HuH-7 (cell line): Measurements from ENCODE around the gene ATAD2B.

Experiments
- DNase-seq: peaks from one replicate; pipeline ENCODE4 v3.0.0; 2011; ENCODE audit warnings: low spot score

Gene ATAD2B

GRCh38 chr2:23699580-23699925, 227.4 kb downstream of the ATAD2B start:
- no peak for DNase-seq

GRCh38 chr2:23698721-23699579, 228.0 kb downstream of the ATAD2B start:
- no peak for DNase-seq
